ENCODE measurements around the gene RNASE9. TPM values are rescaled to one million over a fixed set of nuclear protein-coding genes. Genes with fewer than 3 reads are reported as not detected.

The RNASE9 gene
- total and polyA plus RNA-seq, 7 donors = not detected

GRCh38 chr14:20592574-20592973 lies 31.7 kb upstream of the RNASE9 start:
- 15 to 18% (median 15%) methylated on average over 1 of the region's 1 CpG for WGBS, 3 donors
- intact Hi-C loops (cut with DNase I) = no loop called here
- no peak for TF ChIP-seq CTCF (IDR thresholded peaks at IDR 0.05)

DNA sequence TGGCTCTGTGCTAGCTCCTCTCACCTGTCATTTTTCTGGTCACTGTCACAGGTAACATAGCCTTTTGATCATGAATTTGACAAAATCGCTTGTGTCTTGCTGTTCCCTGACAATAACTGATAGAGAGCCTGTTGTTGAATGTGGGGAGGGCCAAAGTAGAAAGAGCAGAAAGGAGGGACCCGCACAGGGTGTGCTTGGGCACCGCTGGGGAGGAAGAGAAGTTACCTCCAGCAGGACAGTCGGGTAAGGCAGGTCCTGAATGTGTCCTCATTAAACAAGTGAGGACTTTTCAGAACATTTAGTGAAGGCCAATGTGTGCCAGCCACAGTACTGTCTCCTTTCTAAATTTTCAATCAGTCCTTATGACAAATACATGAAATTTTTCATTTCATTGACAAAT lies 30.4 kb upstream of the RNASE9 start, which contains the start of gene RNASE12:
RNASE12 (minus strand) TSS at position 142 of the 400 bp plus-strand sequence. CDS start 653 bp downstream, outside the sequence.
- Histone ChIP-seq H3K9me3 (no peaks in the 10 kb centered on the region), H3K27ac (no peak within 1 kb of the TSS), H3K36me3 (ENCODE audit: insufficient read depth in 1 of 2, low read depth in 1 of 2) (no peaks in the 10 kb centered on the region), H3K4me1 (no peaks in the 10 kb centered on the region), H3K4me3 (no peak within 1 kb of the TSS), H3K27me3 (ENCODE audit: insufficient read depth in 3 of 3, low read length in 2 of 3) (peaks cover 0 to 15% (median 3%) of the 10 kb centered on the region in 3 donors)
- ATAC-seq (no peak), DNase-seq (no peak)
- no peak for TF ChIP-seq CTCF (IDR thresholded peaks at IDR 0.05)
- intact Hi-C loops (cut with DNase I) = no loop called here
- WGBS, 3 donors = 71 to 89% (median 81%) methylated on average over 4 of the region's 4 CpGs

More at GRCh38 chr14:20592574-20592973, 31.7 kb upstream of the RNASE9 start:
- ATAC-seq = no peak
- Histone ChIP-seq H3K36me3 (ENCODE audit: insufficient read depth in 1 of 2, low read depth in 1 of 2) (no peaks in the 10 kb centered on the region), H3K9me3 (no peaks in the 10 kb centered on the region), H3K27me3 (ENCODE audit: insufficient read depth in 3 of 3, low read length in 2 of 3) (peaks cover 0 to 15% (median 3%) of the 10 kb centered on the region in 3 donors), H3K4me1 (no peaks in the 10 kb centered on the region), H3K27ac (no peak overlapping the region), H3K4me3 (no peak overlapping the region)
- no peak for DNase-seq

DNA sequence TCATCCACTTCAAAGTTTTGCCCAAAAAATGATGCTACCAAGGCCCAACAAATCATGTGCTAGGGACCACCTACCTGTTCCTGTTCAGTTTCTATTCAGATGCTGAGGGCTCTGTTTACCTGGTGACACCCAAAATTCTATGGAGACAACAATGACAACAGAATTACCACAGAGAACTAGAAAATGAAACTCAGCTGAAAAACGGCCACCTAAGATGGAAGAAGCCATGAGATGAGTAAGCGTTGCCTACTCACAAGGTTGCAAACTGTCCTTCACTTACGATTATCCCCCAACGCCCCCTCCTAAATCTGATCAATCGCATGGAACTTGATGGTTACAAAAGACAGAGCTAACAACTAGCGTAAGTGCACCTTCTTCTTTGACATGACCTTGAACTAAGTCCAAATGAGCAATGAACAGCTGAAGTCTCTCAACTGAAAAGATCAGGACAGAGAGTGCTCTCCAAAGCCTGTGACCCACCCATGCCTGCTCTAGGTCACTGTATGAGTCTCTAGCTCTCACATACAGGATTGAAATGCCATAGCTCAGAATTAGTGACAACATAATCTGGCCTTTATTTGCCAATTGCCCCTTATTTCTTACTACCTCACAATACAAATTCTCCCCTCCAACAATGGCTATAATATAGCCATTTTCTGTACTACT lies 26.8 kb upstream of the RNASE9 start, which contains the start of gene RNASE11:
RNASE11 (minus strand) TSS at position 513 of the 666 bp plus-strand sequence.
- Histone ChIP-seq H3K27me3 (ENCODE audit: insufficient read depth in 3 of 3, low read length in 2 of 3) (peaks cover 0 to 6% (median 5%) of the 10 kb centered on the region in 3 donors), H3K36me3 (ENCODE audit: insufficient read depth in 1 of 2, low read depth in 1 of 2) (no peaks in the 10 kb centered on the region), H3K9me3 (no peaks in the 10 kb centered on the region), H3K4me1 (no peaks in the 10 kb centered on the region), H3K27ac (no peak within 1 kb of the TSS), H3K4me3 (no peak within 1 kb of the TSS)
- DNase-seq (no peak), ATAC-seq (no peak)
- TF ChIP-seq CTCF (IDR thresholded peaks at IDR 0.05) = no peak
- intact Hi-C loops (cut with DNase I) = no loop called here
- 73 to 84% (median 75%) methylated on average over 6 of the region's 6 CpGs for WGBS, 3 donors

DNA sequence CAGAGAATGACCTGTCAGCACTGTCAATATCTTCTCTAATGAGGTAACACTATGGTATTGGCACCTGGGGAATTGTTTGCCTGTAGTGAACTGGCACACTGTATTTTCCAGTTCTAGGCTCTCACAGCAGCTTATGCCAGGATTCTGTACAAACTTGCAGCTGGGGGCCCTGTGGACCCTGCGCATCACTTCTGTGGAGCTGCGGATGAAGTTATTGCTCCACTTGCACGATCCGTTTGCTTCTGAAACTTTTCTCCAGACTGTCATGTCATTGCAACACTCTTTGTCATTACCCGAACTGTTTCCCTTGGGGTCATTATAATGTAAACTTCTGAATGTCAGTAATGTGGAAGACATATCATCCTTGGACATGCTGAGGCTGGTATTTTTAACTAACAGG lies 23.1 kb upstream of the RNASE9 start:
- intact Hi-C loops (cut with DNase I) = no loop called here
- DNase-seq (no peak), ATAC-seq (no peak)
- WGBS, 3 donors = 71 to 80% (median 76%) methylated on average over 5 of the region's 5 CpGs
- Histone ChIP-seq H3K36me3 (ENCODE audit: insufficient read depth in 1 of 2, low read depth in 1 of 2) (no peaks in the 10 kb centered on the region), H3K9me3 (no peaks in the 10 kb centered on the region), H3K4me3 (no peak overlapping the region), H3K27ac (no peak overlapping the region), H3K4me1 (no peaks in the 10 kb centered on the region), H3K27me3 (ENCODE audit: insufficient read depth in 3 of 3, low read length in 2 of 3) (peaks cover 0 to 2% (median 0%) of the 10 kb centered on the region in 3 donors)
- TF ChIP-seq CTCF (IDR thresholded peaks at IDR 0.05) = no peak

Data from psoas muscle (tissue), 8 donors.